HG03039 (cell line): ENCODE results near the gene ARFGAP2.
"Not testable (repeated sequence)": the region's sequence is repeated elsewhere in the genome, so short reads cannot be mapped to it uniquely, and the experiment has no call there.

ENCODE experiments used
- ATAC-seq: cut with Tn5 transposase; IDR thresholded peaks from one replicate; pipeline ENCODE4 v1.9.1; 2021; ENCODE audit warnings: mild to moderate bottlenecking, moderate library complexity; ENCODE audit not compliant: unreplicated experiment

Gene ARFGAP2

GRCh38 chr11:47176328-47177228 lies at the start of gene ARFGAP2:
Gene ARFGAP2, minus strand, starts transcription at chr11:47176879. Its CDS starts 26 bp downstream, at chr11:47176853.
- ATAC-seq: peak; percentile 91

DNA sequence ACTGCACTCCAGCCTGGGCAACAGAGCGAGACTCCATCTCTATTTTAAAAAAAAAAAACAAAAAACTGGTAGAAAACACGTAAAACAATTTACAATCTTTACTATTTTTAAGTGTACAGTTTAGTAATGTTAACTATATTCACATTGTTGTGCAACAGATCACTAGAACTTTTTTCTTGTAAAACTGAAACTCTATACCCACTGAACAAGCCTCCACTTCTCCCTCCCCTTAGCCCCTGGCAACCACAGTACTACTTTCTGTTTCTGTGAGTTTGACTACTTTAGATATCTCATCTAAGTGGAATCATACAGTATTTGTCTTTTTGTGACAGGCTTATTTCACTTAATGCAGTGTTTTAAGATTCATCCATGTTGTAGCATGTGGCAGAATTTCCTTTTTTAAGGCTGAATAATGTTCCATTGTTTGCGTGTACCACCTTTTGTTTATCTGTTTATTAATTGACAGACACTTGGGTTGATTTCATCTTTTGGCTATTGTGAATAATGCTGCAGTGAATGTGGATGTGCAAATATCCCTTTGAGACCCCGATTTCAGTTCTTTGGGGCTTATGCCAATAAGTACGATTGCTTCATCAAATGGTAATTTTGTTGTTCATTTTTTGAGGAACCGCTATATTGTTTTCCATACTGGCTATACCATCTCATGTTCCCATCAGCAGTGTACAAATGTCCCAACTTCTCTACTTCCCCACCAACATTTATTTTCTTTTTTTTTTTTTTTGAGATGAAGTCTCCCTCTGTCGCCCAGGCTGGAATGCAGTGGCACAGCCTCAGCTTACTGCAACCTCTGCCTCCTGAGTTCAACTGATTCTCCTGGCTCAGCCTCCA lies 49.1 kb upstream of the ARFGAP2 start:
- ATAC-seq: peak; percentile 93

- ATAC-seq: no peak
These were observed 46.0 kb upstream of the ARFGAP2 start for GRCh38 chr11:47222696-47223095.

DNA sequence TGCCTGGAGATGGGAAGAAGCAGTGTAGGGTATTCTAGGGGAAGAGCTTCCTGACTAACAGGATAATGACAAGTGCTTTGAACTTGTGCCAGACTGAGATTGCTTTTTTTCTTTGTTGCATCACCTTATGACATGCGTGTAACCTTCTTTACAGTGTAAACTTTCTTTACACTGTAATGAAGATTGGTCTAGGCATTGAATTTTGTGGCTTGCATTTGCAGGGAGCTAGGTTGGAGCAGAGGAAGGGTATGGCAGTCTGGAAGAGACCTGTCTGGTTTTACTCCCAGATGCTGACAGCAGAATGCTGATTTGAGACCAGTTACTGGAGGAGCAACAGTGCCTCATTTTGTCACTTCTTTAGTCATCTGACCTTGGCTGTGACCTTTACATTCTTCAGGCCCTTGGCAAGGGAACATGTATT lies 43.7 kb upstream of the ARFGAP2 start:
- ATAC-seq: no peak

DNA sequence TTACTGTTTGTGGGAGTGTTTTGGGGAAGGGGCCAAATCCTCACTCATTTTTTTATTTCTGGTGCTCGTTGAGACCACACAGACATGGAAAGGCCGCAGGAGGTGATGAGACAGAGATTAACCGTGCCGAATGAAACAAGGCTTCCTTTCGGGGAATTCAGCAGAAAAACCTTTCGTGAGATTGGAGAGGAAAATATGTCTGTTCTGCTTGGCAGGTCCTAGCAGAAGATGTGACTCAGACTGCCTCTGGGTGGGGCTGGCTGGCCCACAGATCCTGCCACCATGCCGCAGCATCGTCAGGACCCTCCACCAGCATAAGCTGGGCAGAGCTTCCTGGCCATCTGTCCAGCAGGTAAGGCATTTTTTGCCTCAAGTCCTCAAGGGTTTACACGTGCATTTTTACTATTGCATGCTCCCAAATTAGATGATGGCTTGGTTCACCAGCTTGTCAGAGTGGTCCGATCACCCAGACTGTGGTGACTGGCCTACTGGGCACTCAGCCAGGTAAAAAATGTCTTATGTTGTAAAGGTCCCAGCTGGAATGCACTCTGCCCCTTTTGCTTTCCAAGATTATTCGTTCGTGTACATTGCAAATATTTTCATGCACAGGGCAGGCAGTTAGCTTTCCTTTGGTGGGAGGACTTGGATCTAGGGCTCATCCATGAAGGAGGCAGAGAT lies 39.6 kb upstream of the ARFGAP2 start:
- no peak for ATAC-seq

DNA sequence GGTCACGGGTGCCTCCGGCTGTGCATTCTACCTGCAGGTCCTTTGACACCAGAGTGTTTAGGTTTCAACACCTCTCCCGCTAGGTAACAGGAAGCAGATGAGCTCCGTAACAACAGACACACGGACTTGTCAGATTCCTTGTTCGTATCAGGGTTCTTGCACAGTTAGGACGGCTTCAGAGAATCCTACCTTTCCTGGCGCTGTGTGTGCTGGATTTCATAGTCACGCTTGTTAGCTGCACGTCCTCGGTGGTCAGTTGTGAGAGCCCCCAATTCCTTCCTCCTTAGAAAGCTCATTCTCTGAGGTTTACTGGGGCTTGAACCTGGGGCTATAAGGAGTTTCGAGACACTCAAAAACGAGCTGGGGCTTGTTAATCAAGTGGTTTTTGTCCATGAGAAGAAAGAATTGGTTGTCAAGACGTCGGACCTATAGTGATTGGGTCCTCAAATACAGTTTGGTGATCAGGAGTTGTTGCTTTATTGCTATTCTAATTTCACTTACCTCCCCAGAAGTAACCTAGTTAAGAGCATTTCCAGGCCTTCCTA lies 38.8 kb upstream of the ARFGAP2 start:
- ATAC-seq: no peak

DNA sequence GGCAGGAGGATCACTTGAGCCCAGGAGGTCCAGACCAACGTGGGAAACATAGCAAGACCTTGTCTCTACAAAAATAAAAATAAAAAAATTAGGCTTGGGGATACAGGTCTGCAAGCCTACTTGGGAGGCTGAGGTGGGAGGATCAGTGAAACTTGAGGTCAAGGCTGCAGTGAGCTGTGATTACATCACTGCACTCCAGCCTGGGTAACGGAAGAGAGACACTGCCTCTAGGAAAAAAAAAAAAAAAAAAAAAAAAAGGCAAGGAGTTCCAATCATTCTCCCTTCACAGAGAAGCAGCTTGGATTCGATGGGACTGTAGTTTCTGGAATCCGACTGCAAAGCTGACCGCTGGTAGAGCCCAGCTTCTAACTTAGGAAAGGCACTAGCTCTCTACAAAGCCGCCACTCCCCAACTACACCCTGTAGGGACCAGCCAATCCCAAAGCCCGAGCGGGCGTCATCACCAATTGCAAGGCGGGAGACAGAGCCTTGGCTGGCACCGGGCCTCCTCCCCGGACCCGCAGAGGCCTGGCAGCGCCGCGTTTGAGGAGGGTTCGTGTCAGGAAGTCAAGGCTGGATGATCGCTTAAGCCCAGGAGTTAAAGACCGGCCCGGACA lies 37.4 kb upstream of the ARFGAP2 start:
- peak; percentile 31 for ATAC-seq

GRCh38 chr11:47212938-47213337 lies 36.3 kb upstream of the ARFGAP2 start:
- ATAC-seq: no peak

DNA sequence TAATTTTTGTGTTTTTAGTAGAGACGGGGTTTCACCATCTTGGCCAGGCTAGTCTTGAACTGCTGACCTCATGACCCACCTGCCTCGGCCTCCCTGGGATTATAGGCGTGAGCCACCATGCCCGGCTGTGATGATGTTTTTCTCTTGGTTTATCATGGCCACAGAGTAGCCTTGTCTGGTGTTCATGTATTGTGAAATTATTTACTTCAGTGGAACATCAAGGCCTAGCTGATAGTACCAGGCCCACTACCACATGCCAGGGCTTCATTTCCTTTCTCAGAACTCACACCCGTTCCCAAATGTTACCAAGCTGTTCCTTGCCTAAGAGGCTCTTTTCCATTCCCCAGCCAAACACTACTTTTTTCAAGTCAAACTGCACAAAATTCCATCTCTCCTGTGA lies 31.9 kb upstream of the ARFGAP2 start:
- ATAC-seq: no peak

GRCh38 chr11:47208008-47208552 lies 31.4 kb upstream of the ARFGAP2 start:
- ATAC-seq: not testable (repeated sequence)

GRCh38 chr11:47207459-47207858 lies 30.8 kb upstream of the ARFGAP2 start:
- no peak for ATAC-seq

DNA sequence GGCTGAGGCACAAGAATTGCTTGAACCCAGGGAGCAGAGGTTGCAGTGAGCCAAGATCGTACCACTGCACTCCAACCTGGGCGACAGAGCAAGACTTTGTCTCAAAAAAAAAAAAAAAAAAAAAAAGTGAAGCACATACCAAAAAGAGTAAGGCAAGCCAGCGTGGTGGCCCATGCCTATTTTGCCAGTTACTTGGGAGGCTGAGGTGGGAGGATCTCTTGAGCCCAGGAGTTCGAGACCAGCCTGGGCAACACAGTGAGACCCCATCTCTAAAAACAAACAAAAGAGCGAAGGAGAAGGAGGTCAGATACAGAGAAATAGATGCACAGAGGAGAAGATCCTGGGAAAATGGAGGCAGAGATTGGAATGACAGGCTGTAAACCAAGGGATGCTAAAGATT lies 29.9 kb upstream of the ARFGAP2 start:
- not testable (repeated sequence) for ATAC-seq

DNA sequence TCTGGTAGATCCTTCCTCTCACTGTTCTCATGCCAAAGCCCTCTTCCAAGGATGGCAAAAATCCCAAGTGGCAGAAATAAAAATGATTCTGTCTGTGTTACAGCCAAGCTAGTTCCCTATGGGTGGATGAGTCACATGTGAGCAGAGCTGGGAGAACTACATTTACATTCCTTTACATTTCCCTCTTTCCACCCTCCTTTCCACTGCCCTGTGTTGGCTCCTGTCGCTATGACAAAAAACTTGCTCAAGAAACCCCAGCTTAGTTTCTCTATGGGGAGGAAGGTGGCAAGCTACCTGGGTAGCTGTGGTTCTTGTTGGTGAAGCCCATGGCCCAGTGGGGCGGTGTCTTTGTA lies 27.9 kb upstream of the ARFGAP2 start:
- no peak for ATAC-seq

GRCh38 chr11:47202576-47202975 lies 25.9 kb upstream of the ARFGAP2 start:
- no peak for ATAC-seq

- no peak for ATAC-seq
These were observed 24.3 kb upstream of the ARFGAP2 start for GRCh38 chr11:47201015-47201414.

DNA sequence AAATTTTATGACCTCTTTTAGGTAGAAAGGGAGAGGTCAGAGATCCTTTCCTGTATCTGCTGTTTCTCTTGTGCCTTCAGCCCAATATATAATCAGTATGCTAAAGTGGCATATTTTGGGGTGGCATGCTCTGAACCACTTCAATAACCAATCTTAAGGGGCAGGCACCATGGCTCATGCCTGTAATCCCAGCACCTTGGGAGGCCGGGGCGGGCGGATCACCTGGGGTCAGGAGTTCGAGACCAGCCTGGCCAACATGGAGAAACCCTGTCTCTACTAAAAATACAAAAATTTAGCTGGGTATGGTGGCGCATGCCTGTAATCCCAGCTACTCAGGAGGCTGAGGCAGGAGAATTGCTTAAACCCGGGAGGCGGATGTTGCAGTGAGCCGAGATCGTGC lies 21.5 kb upstream of the ARFGAP2 start:
- not testable (repeated sequence) for ATAC-seq

DNA sequence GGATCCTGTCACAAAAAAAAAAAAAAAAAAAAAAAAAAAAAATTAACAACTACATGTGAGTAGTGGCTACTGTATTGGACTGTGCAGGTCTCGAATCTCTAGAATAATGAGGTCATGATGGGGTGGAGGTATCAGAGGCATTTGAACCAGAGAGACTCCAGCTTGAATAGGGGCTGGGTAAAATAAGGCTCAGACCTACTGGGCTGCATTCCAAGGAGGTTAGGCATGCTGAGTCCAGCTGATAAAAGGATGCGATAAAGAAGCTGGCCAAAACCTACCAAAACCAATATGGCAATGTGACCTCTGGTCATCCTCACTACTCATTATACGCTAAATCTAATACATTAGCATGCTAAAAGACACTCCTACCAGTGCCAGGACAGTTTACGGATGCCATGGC lies 15.4 kb upstream of the ARFGAP2 start:
- no peak for ATAC-seq

- not testable (repeated sequence) for ATAC-seq
These were observed 14.5 kb upstream of the ARFGAP2 start for GRCh38 chr11:47191137-47191536.

DNA sequence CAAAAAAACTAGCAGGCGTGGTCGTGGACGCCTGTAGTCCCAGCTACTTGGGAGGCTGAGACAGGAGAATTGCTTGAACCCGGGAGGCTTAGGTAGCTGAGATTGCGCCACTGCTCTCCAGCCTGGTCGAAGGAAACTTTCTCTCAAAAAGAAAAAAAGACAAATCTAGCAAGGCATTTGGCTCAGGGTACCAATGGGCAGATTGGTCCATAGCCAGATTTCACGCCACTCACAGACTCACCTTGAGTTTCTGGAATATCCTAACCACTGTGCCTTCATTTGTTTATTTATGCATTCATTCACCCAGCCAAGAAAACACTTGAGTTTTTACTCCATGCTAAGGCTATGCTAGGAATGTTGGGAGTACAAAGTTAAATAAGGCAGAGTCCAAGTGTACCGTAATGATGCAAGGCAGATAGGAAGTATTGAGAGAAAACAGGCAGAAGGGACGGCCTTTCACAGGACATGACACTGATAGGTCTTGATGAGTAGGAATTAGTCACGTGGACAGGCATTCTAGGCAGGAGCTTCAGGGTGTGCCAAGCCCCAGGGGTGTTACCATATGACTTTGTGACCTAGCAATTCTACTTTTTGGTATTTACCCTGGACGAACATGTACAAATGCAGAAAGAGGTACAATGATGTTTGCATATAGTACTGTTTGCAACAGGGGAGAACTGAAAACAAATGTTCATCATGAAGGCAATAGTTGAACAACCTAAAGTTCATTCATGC lies 12.6 kb upstream of the ARFGAP2 start:
- ATAC-seq: no peak

GRCh38 chr11:47188259-47188658 lies 11.6 kb upstream of the ARFGAP2 start:
- no peak for ATAC-seq
